Panc1 (cell line): Measurements from ENCODE around the gene UNC5B.

ENCODE experiments used
- CTCF ChIP-seq: fragments of 450-650 bp; IDR thresholded peaks from 2 replicates; pipeline ENCODE4 v1.5.1; 2017; ENCODE audit warnings: mild to moderate bottlenecking
- POLR2AphosphoS5 ChIP-seq: IDR thresholded peaks from 2 replicates; pipeline ENCODE4 v1.6.1; 2012; ENCODE audit warnings: mild to moderate bottlenecking, low read depth, low read length, moderate library complexity
- REST ChIP-seq, 2 experiments: IDR thresholded peaks; 2 replicates each; pipeline ENCODE4 v1.6.1; 2011 to 2012; ENCODE audit warnings: low read depth in 2 of 2, control low read depth in 1 of 2, low read length in 1 of 2, mild to moderate bottlenecking in 1 of 2, moderate library complexity in 1 of 2; ENCODE audit not compliant: insufficient read depth in 1 of 2
- SIN3A ChIP-seq: IDR thresholded peaks from 2 replicates; pipeline ENCODE4 v1.6.1; 2012; ENCODE audit warnings: low read depth, mild to moderate bottlenecking, low read length, moderate library complexity, borderline replicate concordance; ENCODE audit not compliant: insufficient read depth

GRCh38 chr10:71255808-71256660 is 43.7 kb downstream of the UNC5B start:
- TF ChIP-seq CTCF: no peak
- no peak for TF ChIP-seq REST (IDR thresholded peaks at IDR 0.05; ENCODE audit: insufficient read depth in 1 of 2, low read depth in 2 of 2, low read length in 1 of 2)
- no peak for TF ChIP-seq POLR2AphosphoS5
- no peak for TF ChIP-seq SIN3A
